Omental fat pad (tissue), 4 donors: Measurements from ENCODE around the gene GRHL1. TPM values are rescaled to one million over a fixed set of nuclear protein-coding genes. Genes with fewer than 3 reads are reported as not detected.

Experiments
- ATAC-seq: fragments of 150-250 bp; one replicate; pipeline ENCODE4 v1.9.1; 2016; ENCODE audit warnings: mild to moderate bottlenecking, moderate library complexity; ENCODE audit not compliant: low FRiP score
- DNase-seq: peaks from one replicate; pipeline ENCODE4 v3.0.0-alpha.2; 2019; ENCODE audit warnings: low spot score
- total RNA-seq, 4 donors: library from RNA; depleted of rRNA; stranded (reverse); fragments of >200 nt; gene quantifications; one replicate each; pipeline ENCODE4 v1.1.0, GENCODE V29; 2016
- TF ChIP-seq, protein P1 (sequence below), 3 donors: fragments of 450-650 bp; IDR thresholded peaks; one replicate each; pipeline ENCODE4 v1.5.1; 2016 to 2017; ENCODE audit warnings: antibody characterized with exemption in 3 of 3, mild to moderate bottlenecking in 3 of 3, moderate library complexity in 2 of 3

GRHL1 gene, protein sequence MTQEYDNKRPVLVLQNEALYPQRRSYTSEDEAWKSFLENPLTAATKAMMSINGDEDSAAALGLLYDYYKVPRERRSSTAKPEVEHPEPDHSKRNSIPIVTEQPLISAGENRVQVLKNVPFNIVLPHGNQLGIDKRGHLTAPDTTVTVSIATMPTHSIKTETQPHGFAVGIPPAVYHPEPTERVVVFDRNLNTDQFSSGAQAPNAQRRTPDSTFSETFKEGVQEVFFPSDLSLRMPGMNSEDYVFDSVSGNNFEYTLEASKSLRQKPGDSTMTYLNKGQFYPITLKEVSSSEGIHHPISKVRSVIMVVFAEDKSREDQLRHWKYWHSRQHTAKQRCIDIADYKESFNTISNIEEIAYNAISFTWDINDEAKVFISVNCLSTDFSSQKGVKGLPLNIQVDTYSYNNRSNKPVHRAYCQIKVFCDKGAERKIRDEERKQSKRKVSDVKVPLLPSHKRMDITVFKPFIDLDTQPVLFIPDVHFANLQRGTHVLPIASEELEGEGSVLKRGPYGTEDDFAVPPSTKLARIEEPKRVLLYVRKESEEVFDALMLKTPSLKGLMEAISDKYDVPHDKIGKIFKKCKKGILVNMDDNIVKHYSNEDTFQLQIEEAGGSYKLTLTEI
- total RNA-seq, result 10 to 100 TPM in 1 of 4 donors, 1 to 10 TPM in 2, under 1 TPM in 1; 0.95 to 15.1 (median 5.1) TPM

DNA sequence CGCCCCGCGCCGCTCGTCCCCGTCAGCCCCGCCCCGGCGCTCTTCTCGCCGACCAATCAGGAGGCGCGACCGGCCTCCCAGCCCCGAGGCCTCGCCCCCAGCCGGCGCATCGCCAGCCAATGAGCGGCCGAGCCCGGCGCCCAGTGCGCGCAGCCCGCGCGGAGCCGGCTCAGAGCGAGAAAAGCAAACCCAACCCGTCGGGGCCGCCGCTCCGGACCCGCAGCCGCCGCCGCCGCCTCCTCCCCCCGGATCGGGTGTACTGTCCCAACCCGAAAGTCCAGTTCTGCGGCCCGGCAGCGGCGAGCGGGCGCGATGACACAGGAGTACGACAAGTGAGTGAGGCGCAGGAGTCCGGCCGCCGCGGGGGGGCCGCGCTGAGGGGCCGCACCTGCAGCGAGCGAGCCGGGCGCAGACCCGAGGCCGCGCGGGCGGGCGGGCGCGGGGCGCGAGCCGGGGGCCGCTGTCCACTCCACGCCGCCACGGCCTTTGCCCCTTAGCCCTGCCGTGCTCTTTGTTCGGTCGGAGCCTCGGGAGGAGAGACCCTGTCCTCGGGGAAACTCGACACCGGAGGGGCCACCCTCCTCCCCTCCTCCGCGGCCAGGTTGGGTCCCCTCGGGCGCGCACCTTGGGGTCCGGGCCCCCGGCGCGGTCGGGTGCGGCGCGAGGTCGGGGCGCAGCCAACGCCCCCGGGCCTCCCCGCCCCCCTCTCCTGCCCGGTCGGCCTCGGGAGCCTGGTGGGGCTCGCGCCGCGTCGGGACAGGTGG, at the start of gene GRHL1:
TSS of gene GRHL1 (plus strand) at position 172 of the 764 bp plus-strand sequence. CDS start at position 313, 141 bp downstream.
- TF ChIP-seq, protein P1, sequence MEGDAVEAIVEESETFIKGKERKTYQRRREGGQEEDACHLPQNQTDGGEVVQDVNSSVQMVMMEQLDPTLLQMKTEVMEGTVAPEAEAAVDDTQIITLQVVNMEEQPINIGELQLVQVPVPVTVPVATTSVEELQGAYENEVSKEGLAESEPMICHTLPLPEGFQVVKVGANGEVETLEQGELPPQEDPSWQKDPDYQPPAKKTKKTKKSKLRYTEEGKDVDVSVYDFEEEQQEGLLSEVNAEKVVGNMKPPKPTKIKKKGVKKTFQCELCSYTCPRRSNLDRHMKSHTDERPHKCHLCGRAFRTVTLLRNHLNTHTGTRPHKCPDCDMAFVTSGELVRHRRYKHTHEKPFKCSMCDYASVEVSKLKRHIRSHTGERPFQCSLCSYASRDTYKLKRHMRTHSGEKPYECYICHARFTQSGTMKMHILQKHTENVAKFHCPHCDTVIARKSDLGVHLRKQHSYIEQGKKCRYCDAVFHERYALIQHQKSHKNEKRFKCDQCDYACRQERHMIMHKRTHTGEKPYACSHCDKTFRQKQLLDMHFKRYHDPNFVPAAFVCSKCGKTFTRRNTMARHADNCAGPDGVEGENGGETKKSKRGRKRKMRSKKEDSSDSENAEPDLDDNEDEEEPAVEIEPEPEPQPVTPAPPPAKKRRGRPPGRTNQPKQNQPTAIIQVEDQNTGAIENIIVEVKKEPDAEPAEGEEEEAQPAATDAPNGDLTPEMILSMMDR (IDR thresholded peaks at IDR 0.05), result no peak
- DNase-seq (peak; percentile 71), ATAC-seq (peak; percentile 96)

DNA sequence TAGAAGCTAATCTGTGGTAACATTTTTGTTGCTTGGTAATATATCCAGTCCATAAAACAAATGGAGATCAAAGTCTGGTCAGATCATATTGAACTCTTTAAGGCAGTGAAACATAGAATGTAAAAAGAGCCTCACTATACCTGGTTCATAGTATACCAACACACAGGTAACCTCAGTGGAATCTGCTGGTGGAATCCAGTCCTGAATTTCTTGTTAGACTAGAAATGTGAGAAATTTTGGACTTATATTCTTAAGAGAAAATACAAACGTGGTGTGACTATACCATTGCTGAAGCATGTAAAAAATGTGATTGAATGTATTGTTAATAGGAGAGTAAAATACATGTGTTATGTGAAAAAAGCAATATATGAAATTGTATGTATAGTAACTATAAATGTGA, 46.1 kb upstream of the GRHL1 start:
- TF ChIP-seq, protein P1 (IDR thresholded peaks at IDR 0.05), result no peak
- no peak for ATAC-seq
- DNase-seq, result no peak

DNA sequence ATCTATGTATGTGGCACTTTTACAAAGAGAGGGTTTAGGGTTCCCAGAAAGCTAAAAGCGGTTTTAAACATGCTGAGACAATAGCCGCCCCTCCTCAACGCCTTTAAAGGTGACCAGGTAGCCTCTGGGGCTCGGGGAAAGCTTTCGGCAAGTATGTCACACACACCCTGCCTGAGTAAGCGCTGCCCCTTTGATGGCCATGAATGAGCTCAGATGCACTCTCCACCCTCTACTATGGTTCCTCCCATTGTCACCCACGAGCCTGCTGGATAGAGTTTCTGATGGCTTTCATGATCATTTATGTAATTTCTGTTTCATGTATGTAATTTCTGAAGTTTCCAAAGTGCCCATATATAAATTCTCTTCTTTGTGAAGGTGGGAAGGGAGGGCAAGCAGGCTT, 44.1 kb upstream of the GRHL1 start:
- DNase-seq, result no peak
- ATAC-seq, result no peak
- TF ChIP-seq, protein P1 (IDR thresholded peaks at IDR 0.05), result no peak

DNA sequence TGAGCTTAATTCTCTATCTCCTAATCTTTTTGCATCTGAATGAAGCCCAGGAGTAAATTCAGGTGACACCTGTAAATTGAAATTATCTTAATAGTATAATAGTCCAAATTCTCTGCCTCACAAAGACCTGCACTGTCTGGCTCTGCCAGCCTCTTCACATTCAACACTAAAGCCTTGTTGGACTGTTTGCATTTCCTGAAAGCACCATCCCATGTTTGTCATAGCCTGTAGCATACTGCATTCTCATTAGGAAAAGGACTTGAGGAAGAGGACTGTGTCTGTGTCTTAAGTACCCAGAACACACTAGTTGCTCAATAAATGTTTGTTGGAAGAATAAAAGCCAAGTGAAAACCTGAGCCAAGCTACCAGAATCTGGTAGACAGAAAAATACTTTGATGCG, 42.9 kb upstream of the GRHL1 start:
- TF ChIP-seq, protein P1 (IDR thresholded peaks at IDR 0.05), result no peak
- no peak for ATAC-seq

DNA sequence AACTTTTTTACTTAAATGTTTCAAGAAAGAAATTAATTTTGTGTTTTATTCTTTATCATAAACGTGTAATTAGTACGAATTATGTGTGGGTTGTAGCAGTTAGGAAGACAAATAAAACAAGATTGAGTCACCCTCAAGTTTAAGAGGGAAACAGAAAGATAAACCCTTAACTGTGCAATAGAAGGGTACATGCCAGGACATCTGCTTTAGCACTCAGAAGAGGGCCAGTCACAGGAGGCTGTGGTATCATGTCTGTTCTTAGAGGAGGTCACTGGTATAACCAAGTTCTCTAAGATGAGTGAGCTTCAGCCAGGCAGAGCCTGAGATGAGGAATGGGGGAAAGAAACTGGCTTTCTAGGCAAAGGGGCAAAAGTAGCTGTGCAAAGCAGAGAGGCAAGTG, 42.4 kb upstream of the GRHL1 start:
- TF ChIP-seq, protein P1 (IDR thresholded peaks at IDR 0.05), result no peak
- ATAC-seq (no peak), DNase-seq (no peak)

More for the DNA sequence above, 42.9 kb upstream of the GRHL1 start:
- no peak for DNase-seq

DNA sequence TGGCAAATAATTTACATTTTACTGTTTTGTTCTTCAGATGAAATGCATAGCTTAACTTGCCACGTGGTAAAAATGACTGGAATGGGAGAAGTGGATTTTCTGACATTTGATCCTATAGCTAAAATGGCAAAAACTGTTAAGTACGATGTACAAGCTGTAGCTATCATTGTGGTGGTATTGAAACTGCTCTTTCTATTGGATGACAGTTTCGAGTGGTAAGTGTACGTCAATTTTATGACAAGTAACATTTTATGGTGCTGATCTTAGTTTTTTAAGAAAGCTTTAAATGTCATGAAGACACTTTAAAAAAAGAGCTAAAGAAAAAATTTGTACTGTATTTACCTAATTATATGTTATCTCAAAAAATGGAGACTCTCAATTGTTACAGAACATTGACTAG, 40.8 kb upstream of the GRHL1 start:
- ATAC-seq (no peak), DNase-seq (no peak)
- TF ChIP-seq, protein P1 (IDR thresholded peaks at IDR 0.05), result no peak
